ENCODE results near the gene USP4. TPM values are rescaled to one million over a fixed set of nuclear protein-coding genes. Genes with fewer than 3 reads are reported as not detected.

USP4 gene
- total and polyA plus RNA-seq, 2 of the 13 experiments (the other 11 are each of a cell fraction or from before 2014, with no cell fraction given): 9.2 to 20.8 TPM

- TF ChIP-seq POGK (CRISPR knock-in tag; conservative IDR thresholded peaks at IDR 0.05): peak; percentile 78
- 0 out of 2 replicates have a peak, but pooled peaks have one; percentile 20 for TF ChIP-seq XBP1 (CRISPR knock-in tag; IDR thresholded peaks at IDR 0.05)
- TF ChIP-seq REST (IDR thresholded peaks at IDR 0.05; ENCODE audit: borderline replicate concordance in 1 of 2, low read depth in 1 of 2, low read length in 2 of 2): no peak
- TF ChIP-seq ZBTB20 (CRISPR knock-in tag; IDR thresholded peaks at IDR 0.05; ENCODE audit: borderline replicate concordance, low read depth): peak; percentile 89; the same call in 1 of the 2 replicates
- peak; percentile 74; the same call in 1 of the 2 replicates for TF ChIP-seq ZNF710 (CRISPR knock-in tag; IDR thresholded peaks at IDR 0.05; ENCODE audit: borderline replicate concordance)
- TF ChIP-seq AHDC1 (CRISPR knock-in tag; IDR thresholded peaks at IDR 0.05; ENCODE audit: borderline replicate concordance): peak; percentile 40; the same call in 1 of the 2 replicates
- TF ChIP-seq ZNF792 (CRISPR knock-in tag; IDR thresholded peaks at IDR 0.05): peak; percentile 73
- no peak for TF ChIP-seq ZFP36L2 (CRISPR knock-in tag; IDR thresholded peaks at IDR 0.05)
- TF ChIP-seq LRRFIP1 (CRISPR knock-in tag; conservative IDR thresholded peaks at IDR 0.05): no peak
- TF ChIP-seq NCOA2 (CRISPR knock-in tag; IDR thresholded peaks at IDR 0.05): peak; percentile 63; the same call in 1 of the 2 replicates
These were observed 18.5 kb upstream of the USP4 start, which contains the start of gene GPX1 (continued) for GRCh38 chr3:49358217-49358883.

Measured in HepG2 (cell line).